Adrenal gland (tissue), 5 donors: ENCODE measurements around the gene KYNU.
"Not testable (repeated sequence)": the region's sequence is repeated elsewhere in the genome, so short reads cannot be mapped to it uniquely, and the experiment has no call there.

Experiments used
- CTCF ChIP-seq, 6 experiments: fragments of 450-650 bp in 4 of 6; fragments of 200-600 bp in 2 of 6; sonication (generic) in 1 of 6; IDR thresholded peaks; 1 replicate in 5 of 6; 2 replicates in 1 of 6; pipeline versions ENCODE4 v1.5.1 to v1.8.0; 2016 to 2021; ENCODE audit warnings: antibody characterized with exemption in 6 of 6, mild to moderate bottlenecking in 2 of 6, moderate library complexity in 1 of 6
- POLR2A ChIP-seq, 2 donors: fragments of 450-650 bp; IDR thresholded peaks; one replicate each; pipeline ENCODE4 v1.6.1; 2017; ENCODE audit warnings: antibody characterized with exemption in 2 of 2, mild to moderate bottlenecking in 2 of 2, moderate library complexity in 1 of 2
- donor health status: DM: no; HTN: no; CAD: no.

- TF ChIP-seq CTCF, POLR2A (IDR thresholded peaks at IDR 0.05): not testable (repeated sequence)
These were observed 71.3 kb downstream of the KYNU start for GRCh38 chr2:142948723-142949122.
